GM12875 (cell line): Measurements from ENCODE around the gene CARD10.
"Not testable (repeated sequence)": the region's sequence is repeated elsewhere in the genome, so short reads cannot be mapped to it uniquely, and the experiment has no call there.

ENCODE experiments used
- H3K4me3 ChIP-seq: one replicate; pipeline ENCODE4 v1.5.1; 2011; ENCODE audit warnings: low read depth, low read length, control low read depth
- TF ChIP-seq, protein P1 (sequence below): IDR thresholded peaks from 2 replicates; pipeline ENCODE4 v1.5.1; 2011; ENCODE audit warnings: low read depth, mild to moderate bottlenecking, control low read depth, inconsistent platforms, low read length, moderate library complexity, borderline replicate concordance; ENCODE audit not compliant: insufficient read depth

Gene CARD10

DNA sequence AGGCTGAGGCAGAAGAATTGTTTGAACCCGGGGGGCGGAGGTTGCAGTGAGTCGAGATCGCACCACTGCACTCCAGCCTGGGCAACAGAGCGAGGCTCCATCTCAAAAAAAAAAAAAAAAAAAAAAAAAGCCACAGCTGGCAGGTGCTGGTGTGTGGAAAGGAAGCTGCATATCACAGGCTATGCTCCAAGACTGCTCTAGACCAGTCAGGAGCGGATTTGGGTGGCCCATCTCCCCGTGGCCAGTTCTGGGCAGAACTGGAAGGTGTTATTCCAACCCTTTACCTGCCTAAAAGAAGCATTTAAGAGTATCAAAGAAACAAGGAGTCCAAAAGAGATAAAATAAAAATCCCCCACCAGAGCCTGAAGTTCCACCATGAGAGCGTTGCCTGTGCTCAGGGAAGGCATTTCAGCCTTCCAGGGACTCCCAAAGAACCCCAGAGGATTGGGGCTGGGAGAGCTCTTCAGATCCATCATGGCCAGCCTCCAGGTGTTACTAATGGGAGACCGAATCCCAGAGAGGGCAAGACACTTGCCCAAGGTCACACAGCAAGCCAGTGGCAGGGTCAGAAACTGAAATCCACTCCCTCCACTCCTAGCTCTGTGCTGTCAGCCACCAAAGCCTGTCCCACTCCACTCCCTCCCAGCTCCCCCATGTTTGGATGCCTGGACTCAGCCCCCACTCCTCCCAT is 47.3 kb downstream of the CARD10 start:
- no peak overlapping the region for H3K4me3 ChIP-seq
- TF ChIP-seq, protein P1, sequence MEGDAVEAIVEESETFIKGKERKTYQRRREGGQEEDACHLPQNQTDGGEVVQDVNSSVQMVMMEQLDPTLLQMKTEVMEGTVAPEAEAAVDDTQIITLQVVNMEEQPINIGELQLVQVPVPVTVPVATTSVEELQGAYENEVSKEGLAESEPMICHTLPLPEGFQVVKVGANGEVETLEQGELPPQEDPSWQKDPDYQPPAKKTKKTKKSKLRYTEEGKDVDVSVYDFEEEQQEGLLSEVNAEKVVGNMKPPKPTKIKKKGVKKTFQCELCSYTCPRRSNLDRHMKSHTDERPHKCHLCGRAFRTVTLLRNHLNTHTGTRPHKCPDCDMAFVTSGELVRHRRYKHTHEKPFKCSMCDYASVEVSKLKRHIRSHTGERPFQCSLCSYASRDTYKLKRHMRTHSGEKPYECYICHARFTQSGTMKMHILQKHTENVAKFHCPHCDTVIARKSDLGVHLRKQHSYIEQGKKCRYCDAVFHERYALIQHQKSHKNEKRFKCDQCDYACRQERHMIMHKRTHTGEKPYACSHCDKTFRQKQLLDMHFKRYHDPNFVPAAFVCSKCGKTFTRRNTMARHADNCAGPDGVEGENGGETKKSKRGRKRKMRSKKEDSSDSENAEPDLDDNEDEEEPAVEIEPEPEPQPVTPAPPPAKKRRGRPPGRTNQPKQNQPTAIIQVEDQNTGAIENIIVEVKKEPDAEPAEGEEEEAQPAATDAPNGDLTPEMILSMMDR, result no peak

DNA sequence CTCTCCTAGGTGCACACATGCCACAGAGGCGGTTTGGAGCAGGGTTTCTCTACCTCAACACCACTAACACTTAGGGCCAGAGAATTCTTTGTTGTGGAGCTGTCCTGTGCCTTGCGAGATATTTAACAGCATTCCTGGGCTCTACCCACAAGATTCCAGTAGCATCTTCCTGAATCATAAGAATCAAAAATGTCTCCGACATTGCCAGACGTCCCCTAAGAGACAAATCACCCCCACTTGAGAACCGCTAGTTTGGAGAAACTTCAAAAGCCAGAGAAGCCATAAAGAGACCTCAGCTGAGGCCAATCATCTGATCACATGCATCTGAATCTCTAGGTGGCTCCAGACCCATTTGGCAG is 49.1 kb downstream of the CARD10 start:
- H3K4me3 ChIP-seq, result no peak overlapping the region
- TF ChIP-seq, protein P1, result no peak

DNA sequence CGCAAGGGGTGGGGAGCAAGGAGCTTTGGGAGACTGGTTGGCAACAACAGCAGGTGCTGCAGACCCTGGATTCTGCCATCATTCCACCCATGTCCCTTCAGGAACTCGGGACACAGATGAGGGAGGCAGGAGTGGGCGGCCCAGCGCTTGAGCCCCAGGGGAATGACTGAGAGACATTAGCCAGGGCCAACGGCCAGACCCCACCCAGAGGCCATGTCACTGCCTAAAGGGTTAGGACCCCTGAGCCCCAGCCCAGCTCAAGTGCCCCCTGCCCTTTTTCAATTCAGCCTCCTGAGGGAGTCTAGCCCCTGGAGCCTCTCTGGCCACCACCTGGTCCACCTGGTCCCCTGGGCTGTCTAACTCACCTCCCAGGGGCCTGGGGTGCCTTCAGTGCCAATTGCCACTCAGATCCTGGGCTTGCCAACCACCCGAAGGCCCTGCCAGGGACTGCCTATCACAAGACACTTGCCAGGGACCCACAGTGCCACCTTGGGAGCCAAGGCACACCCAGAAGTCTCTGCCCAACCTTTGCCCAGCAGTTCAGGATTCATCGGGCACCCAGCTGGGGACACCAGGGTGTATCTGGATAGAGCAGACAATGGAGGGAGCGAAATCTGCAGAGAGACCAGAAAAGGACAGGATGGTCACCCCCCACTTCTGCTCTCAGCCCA is 49.7 kb downstream of the CARD10 start:
- TF ChIP-seq, protein P1, result no peak
- H3K4me3 ChIP-seq, result no peak overlapping the region

DNA sequence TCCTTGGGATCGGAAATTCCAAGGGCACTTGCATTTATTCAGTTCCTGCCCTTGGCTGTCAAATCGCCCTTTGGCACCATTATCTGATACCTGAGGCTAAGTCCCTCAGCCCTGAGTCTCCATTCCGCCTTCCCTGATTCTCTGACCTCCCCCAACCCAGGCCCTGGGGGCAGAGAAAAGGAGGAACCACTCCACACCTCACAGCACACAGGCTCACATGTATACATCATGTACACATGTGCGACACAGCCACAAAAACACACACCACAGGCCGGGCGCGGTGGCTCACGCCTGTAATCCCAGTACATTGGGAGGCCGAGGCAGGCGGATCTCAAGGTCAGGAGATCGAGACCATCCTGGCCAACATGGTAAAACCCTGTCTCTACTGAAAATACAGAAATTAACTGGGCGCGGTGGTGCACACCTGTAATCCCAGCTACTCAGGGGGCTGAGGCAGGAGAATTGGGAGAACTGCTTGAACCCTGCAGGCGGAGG is 51.0 kb downstream of the CARD10 start:
- H3K4me3 ChIP-seq, result not testable (repeated sequence)

DNA sequence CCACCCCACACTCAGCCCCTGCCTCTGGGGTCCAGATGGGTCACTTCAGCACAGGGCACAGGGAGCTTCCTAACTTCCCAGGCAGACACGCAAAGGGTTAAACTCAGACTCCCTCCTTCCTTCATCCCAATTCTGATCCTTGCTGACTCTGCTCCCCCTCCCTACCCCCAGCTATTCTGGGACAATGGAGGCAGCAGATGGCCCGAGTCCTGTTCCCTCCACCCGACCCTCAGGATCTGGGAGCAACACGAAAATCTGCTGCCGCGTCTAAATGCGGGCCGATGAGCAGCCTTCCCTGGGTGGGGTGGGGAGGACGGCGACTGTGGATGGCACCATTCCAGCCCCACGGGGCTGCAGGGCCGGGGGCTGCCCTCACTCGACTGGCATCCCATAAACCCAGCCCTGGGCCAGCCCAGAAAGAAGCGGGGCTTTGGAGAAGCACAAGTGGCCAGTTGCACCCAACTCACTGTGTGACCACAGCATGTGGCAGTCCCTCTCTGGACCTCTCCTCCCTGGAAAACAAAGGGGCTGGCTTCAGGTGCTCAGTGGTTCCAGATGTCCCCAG is 51.7 kb downstream of the CARD10 start:
- no peak overlapping the region for H3K4me3 ChIP-seq
- TF ChIP-seq, protein P1, result no peak

DNA sequence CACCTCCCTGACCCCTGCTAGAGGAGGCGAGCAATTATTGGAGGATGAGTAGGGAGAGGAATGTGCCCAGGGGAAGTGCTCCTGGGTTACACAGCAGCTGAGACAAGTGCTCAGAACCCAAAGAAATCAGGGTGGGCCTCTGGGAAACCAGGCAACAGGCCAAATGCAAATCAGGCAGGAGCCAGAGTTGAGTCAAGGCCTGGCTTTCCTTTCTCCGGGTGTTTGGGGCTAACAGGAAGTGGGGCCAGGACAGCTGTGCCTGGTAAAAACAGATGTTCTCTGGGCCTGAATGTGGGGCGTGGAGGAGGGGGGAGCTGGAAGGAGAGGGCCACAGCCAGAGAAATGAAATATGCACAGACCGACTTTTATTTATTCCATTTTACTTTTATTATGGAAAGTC is 55.0 kb downstream of the CARD10 start:
- no peak overlapping the region for H3K4me3 ChIP-seq
- TF ChIP-seq, protein P1, result no peak

DNA sequence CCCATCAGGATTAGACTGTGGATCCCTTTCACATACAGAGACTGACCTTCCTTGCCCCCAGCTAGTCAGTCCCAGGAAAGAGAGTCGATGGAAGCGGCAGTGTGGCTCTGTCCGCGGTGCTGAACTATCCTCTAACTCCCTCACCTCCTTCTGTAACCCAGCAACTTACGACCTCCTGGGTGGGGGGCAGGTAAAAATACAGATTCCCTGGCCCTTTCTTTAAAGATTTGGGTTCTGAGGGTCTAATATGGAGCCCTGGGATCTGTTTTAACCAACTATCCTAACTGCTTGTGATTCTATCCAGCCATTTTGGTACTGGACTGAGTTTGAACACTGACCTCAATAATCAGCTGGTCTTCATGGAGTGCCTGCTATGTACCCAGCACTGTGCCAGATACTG is 56.2 kb downstream of the CARD10 start:
- TF ChIP-seq, protein P1, result no peak
- H3K4me3 ChIP-seq, result no peak overlapping the region
